Measurements from ENCODE around the gene QSER1.
"Not testable (repeated sequence)": the region's sequence is repeated elsewhere in the genome, so short reads cannot be mapped to it uniquely, and the experiment has no call there.

- TF ChIP-seq KDM1A (IDR thresholded peaks at IDR 0.05): peak in 1 of 2 experiments; percentile 36; a peak in 1 of 4 replicates
- TF ChIP-seq ZNF239 (CRISPR knock-in tag; IDR thresholded peaks at IDR 0.05); POLR2A (conservative IDR thresholded peaks at IDR 0.05); POLR2H (tag; IDR thresholded peaks at IDR 0.05; ENCODE audit: low read depth); ZNF766 (CRISPR knock-in tag; conservative IDR thresholded peaks at IDR 0.05); HNRNPLL (IDR thresholded peaks at IDR 0.05; ENCODE audit: low read depth, low read length, poor library complexity, severe bottlenecking); SMAD3 (CRISPR knock-in tag; conservative IDR thresholded peaks at IDR 0.05); GTF2B (IDR thresholded peaks at IDR 0.05; ENCODE audit: extremely low read depth, insufficient read length); NCOA1 (IDR thresholded peaks at IDR 0.05; ENCODE audit: low read depth); TARDBP (IDR thresholded peaks at IDR 0.05); EZH2 (IDR thresholded peaks at IDR 0.05; ENCODE audit: borderline replicate concordance, low read depth, low read length): not testable (repeated sequence)
Observed at GRCh38 chr11:32868752-32869151, 23.9 kb upstream of the QSER1 start.
